NCI-H2107 treated with DMSO at 0.1 percent for 48 hours (cell line): Measurements from ENCODE around the gene RNF14.
A peak's percentile ranks its signal among the peaks of the same experiment; 100 is the strongest.
"Not testable (repeated sequence)": the region's sequence is repeated elsewhere in the genome, so short reads cannot be mapped to it uniquely, and the experiment has no call there.

ENCODE experiments used
- DNase-seq: peaks from one replicate; lab custom pipeline; 2025; ENCODE audit not compliant: unreplicated experiment; lab: John Stamatoyannopoulos, UW

Gene RNF14, protein sequence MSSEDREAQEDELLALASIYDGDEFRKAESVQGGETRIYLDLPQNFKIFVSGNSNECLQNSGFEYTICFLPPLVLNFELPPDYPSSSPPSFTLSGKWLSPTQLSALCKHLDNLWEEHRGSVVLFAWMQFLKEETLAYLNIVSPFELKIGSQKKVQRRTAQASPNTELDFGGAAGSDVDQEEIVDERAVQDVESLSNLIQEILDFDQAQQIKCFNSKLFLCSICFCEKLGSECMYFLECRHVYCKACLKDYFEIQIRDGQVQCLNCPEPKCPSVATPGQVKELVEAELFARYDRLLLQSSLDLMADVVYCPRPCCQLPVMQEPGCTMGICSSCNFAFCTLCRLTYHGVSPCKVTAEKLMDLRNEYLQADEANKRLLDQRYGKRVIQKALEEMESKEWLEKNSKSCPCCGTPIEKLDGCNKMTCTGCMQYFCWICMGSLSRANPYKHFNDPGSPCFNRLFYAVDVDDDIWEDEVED

DNA sequence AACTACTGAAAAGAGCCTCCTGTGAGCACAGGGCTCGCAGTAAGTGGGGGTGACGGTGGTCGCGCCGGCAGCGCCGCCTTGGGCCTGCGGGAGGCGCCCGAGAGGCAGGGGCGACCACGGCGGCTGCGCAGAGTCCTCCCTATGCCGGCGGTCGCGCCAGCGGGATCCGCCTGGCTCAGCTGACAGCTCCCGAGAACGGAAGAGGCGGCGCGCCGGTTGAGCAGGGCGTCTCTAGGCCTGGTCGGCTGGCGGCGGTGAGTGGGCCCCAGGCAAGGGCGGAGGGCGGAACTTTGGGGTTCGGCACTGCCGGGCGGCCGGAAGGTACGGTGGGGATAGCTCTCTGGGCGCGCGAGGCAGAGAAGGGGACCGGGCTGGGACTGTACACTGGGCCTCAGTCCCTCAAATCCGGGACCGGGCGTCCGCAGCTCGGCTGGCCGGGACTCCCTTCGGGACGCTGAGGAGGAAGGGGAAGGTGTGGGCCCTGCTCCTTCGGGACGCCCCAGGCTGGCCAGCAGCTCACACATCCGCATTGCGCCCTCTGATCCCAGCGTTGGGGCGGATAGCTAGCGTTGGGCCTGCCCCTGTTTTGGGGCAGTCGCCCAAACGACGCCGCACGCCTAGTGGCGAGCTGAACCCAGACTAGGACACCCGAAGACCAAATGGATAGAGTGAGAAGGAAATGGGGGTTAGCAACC is at the start of gene RNF14:
Gene RNF14, plus strand, starts transcription at position 192 of the 695 bp plus-strand sequence. CDS start 4,484 bp downstream, outside the sequence.
- DNase-seq = peak; percentile 53

DNA sequence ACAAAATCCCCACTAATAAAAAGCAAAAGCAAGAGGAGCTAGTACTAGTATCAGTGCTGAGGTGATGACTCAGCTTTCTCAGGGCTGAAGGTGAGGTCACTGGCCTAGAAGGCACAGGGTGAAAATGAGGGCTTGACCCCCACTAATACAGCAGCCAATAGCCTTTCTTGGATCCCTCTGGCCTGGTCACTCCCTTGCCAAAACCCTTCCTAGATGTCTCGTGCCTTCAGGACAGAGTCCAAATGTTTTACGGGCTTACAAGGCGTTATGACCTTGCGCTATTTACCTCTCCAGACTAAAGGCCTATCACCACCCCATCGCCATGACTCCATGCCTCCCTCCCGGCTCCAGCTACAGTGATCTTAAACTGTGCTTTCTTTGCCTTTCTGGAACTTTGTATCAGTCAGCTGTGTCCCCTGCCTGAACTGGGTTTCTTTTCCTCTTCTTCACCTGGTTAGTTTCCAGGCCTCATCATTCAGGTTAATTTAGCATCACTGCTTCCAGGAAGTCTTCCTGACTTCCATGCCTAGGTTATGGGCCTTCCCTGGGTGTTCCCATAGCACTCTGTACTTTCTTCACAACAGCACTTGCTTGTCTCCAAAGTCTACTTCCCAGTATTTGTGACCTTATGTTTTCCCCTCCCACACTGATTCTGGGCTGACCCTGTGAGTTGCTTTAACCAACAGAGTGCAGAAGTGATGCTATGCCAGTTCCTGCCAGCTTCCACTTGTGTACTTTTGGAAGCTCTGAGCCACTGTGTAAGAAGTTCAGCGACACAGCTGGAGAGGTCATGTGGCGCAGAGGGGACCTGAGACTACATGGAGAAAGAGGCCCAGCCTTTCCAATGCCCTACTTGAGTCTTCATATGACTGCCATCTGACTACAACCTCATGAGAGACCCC is 49.4 kb upstream of the RNF14 start:
- no peak for DNase-seq

DNA sequence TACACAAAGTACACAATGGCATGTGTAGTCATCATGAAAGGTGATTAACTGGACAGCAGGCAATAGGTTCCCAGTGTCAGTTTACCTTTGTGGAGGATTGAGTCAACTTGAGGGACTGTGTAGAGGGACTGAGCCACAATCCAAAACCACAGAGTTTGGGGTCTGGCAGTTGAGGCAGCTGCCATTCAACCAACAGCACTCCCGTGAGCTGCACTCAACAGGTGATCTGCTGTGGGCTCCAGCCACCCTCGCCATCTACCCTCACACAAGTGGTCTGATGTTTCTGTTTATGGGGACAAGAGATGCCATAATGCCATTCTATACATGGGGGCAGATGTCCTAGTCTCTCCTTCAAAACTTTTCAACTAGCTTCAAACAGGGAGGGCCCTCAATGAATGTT is 48.1 kb upstream of the RNF14 start:
- DNase-seq = no peak

DNA sequence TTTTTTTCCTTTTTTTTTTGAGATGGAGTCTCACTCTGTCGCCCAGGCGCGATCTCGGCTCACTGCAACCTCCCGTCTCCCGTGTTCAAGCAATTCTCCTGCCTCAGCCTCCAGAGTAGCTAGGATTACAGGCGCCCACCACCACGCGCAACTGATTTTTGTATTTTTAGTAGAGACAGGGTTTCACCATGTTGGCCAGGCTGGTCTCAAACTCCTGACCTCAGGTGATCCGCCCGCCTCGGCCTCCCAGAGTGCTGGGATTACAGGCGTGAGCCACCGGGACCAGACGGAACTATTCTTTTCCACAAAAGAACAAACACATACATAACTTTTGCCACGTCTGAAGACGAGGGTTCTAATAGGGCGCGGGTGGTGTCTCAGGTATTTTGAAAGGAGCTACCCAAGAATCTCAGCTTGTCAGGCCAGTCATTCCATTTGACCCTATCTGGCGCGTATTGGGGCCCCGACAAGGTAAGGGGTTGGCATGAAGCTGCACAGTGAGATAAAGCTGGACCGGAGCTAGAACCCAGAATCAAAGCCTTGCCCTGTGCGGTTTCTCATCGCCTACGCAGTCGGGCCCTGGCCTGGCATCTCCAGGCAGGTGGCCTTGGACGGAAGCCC is 46.0 kb upstream of the RNF14 start:
- DNase-seq = not testable (repeated sequence)

DNA sequence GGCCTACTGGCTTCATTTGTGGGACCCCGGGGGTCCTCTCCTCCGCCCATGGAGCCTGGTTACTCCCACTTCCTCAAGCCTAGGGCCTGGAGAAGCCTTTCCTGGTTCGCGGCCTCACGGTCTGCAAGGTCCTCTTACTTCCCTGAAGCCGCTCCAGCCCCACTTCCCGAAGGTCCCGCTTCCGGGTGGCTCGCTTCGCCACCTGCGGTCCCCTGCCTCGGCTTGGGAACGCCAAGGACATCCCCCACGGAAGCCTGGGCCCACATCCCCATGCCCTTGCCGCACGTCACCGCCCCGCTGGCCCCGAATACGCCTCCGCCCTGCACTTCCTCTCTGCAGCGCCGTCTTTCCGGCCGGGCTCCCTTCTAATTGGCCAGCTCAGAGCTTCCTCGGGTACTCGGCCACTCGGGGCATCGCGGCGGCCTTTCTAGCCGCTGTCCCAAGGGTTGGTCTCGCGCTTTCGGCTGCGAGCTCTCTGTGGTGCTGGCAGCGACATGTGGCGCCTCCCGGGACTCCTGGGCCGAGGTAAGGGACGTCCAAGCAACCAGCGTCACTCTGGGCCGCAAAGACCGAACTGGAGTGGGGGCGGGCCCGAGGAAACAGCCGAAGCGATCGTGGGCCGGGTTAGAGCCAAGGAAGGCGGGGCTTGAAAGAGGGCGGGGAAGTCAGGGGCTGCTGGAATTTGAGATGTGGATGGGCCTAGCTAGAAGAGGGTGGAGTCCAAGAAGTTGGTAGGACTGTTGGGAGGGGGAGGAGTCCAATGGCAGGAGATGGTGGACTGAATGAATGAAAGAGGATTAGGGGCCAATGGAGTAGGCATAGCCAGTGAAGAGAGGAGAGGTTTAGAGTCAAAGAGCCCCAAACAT is 45.2 kb upstream of the RNF14 start, which contains the start of gene DELE1:
Gene DELE1, plus strand, starts transcription at position 424 of the 866 bp plus-strand sequence. Its CDS starts 71 bp downstream, at position 495.
- peak; percentile 72 for DNase-seq

DNA sequence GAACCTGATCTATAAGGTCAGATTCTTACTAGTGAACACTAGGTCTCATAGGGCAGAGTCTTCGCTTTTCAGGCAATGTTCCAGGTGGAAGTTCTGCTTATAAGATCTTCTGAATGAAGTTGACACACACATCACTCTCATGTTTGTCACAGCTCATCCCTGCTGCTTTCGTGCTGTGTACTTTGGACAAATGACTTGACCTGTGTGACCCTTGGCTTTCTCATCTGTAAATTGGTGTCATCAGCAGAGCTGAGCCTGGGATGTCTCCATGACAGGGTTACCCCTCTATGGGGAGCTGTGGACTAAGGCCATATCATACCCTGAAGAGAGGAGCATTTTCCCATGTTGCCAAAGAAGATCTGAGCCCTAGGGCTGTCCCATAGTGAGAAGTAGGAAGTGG is 42.5 kb upstream of the RNF14 start:
- DNase-seq = no peak

DNA sequence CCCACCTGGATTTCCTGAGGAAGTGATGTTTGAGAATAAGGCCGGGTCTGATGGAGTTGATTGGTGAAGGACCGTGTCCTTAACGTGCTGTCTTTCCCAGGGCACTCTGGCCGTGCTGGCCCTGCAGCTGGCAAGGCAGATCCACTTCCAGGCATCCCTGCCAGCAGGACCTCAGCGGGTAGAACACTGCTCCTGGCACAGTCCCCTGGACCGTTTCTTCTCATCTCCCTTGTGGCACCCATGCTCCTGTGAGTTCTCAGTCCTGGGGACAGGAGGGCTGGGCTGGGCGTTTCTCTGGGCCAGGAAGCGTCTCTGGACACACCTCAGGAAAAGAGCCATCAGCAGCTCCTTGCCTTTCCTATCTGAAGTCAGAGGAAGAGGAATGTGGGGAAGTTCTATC is 40.9 kb upstream of the RNF14 start:
- DNase-seq = no peak

DNA sequence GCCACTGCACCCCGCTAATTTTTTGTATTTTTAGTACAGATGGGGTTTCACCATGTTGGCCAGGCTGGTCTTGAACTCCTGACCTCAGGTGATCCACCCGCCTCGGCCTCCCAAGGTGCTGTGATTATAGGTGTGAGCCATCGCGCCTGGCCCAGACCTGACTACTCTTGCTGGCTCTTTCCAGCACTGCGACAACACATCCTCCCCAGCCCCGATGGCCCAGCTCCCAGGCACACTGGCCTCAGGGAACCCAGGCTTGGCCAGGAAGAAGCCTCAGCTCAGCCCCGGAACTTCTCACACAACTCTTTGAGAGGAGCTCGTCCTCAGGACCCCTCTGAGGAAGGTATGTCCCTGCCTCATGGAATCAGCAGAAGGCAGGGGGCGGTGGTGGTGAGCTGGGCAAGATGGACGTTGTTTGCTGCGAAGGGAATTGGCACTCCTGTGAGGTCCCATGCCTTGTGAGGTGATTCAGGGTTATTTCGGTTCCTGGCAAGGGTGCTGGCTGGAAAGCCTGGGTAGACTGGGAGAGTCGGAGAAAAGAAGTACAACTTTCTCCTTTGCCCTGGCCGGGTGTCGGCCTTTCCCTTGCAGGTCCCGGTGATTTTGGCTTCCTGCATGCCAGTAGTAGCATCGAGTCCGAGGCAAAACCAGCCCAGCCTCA is 39.4 kb upstream of the RNF14 start:
- no peak for DNase-seq

DNA sequence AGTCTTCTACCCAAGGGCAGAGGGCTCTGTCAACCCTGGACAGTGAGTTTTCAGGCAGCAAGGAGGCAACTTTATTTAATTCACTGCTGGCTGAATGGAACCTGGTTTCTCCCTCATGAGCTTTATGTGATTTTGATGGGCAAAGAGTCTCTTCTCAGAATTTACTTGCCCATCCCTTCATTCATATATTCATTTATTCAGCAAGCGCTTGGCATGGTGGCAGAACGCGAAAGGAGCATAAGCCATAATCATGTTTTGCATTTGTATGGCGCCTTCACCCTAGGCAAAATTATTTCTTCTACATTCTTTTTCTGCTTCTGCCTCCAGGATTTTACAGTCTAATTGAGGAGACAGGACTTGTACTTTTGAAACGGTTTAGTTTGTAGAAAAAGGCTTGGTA is 37.2 kb upstream of the RNF14 start:
- no peak for DNase-seq

DNA sequence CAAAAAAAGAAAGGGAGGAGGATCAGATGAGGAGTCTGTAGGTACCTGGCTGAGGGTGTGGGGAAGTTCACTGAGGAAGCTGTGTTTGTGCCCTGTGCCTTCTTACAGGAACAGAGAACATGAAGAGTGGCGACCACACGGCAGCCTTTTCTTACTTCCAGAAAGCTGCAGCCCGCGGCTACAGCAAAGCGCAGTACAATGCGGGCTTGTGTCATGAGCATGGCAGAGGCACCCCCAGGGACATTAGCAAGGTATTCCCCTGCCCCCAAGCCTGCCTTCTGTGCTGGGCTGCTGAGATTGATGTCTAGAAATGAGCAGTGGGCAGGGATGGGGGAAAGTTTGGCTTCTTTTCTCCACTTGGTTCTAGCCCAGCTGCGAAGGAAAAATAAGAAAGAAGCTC is 35.8 kb upstream of the RNF14 start:
- DNase-seq = no peak

DNA sequence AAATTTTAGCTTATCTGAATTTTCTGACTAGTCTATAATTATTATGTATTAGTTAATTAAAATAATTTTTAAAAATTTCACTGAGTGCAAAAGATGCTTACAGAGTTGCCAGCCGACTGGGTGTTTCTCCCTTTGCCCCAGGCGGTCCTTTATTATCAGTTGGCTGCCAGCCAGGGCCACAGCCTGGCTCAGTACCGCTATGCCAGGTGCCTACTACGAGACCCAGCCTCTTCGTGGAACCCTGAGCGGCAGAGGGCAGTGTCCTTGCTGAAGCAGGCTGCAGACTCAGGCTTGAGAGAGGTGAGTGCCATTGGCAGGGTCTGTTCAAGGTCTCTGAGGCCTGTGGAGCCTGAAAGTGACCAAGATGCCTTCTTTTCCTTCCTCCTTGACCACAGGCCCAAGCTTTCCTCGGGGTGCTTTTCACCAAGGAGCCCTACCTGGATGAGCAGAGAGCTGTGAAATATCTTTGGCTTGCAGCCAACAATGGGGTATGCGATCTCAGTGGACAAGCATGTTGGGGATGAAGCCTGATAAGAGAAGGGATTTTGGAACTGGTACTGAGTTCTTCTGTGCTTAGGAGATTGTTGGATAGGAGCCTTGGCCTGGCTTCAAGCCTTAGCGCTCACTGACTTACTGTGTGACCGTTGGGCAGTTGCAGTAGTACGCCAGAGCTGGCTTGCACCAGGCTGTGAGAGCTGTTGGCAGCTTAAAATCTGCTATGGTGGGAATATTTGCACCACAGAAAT is 34.6 kb upstream of the RNF14 start:
- peak; percentile 65 for DNase-seq

DNA sequence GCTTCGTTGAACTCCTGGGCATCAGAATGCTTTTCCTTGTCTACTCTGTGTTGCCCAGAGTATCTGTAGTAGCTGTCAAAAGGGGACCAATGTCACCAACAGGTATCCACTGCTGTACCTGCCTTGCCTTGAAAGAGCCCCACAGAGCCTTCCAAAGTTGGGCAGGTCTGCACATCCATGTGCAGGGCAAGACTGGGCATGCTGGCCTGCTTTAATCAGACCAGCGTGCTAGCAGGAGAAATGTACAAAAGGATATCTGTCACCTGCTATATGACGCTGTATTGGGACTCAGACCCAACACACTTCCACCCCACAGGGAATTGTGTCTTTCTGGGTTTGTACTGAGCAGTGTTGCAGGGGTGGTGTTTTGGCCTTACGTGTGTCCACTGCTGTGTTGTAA is 33.4 kb upstream of the RNF14 start:
- DNase-seq = no peak

DNA sequence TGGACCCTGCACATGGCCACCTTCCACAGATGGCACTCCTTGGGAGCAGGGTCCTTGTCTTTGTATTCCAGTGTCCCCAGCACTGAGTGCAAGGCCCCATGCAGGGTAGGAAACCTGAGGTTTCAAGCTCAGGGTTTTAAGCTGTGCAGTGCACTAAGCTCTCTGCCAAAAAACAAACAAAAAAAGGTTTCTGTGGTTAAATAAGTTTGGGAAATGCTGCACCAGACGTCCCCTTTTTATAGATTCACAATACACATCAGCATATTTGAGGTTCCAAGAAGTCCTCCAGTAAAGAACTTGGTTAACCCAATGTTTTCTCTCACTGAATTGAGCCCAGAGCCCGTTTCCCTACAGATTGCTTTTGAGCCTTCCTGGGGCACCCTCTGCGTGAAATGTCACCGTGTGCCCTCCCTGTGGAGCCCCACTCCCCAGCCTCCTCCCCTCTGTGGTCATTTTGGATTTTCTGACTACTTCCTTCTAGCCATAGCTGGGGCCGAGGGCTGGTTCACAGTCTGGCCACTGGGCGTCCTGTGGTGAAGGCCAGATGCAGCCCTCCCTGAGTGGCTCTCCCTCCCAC is 28.1 kb upstream of the RNF14 start:
- DNase-seq = no peak

DNA sequence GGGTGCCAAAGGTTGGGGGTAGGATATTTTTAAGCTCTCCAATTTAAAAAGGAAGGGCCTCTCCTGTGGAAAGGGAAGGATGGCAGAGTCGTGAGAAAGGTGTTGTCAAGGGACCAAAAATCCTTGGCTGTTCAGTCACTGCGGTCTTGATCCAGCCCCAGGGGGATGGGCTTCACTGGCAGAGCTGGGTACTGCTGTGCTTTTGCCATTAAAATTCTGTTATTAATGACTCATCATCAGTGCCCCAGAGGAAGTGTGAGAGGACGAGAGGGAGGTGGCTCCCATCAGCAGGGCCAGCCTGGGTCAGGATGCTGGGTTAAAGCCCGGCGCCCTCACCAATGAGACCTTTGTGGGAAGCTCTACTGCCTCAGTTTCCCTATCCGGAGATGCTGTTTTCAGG is 27.6 kb upstream of the RNF14 start:
- DNase-seq = no peak

DNA sequence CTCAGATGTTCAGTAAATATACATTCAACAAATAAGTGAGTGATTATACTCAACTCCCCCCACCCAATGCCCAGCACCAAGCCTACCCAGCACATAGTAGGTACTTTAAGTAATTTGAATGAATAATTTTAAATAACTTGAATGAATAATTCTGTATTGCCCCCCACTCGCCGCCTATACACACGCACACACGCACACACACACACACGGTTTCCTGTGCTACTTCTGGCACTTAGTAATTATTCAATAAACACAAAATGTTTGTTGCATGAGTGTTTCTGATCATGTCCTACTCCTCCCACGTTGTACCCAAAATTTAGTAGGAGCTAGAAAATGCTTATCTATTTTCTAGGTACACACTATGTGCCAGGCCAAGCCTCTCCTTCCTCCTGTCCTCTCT is 27.1 kb upstream of the RNF14 start:
- no peak for DNase-seq

DNA sequence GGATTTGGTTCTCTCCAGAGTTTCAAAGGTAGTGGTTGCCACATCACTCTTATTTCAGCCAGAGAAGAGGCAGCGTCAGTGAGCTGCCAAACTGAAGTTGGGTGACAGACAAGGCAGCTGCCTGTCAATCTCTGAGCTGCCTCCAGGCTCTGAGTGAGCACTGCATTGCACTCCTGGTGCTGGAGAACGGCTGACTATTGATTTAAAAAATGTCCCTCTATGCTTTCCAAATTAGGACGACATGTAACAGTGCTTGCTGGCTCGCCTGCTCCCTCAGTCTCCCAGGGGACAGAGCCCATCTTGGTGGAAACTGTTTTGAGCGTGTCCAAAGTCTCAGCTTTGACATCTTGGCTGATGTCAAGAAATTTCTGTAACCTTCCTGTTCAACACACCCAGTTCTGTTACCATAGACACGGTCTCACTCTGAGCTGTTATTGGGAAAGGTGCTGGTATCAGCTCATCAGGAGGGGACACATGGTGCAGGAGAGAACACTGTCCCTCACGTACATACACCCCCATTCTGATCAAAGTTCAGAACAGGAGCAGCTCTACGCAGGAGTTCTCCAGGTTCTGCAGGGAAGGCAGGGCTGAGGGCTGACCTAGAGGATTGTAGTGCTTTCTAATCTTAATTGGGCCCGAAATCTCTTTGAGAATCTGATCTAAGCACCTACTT is 26.6 kb upstream of the RNF14 start:
- DNase-seq = no peak

DNA sequence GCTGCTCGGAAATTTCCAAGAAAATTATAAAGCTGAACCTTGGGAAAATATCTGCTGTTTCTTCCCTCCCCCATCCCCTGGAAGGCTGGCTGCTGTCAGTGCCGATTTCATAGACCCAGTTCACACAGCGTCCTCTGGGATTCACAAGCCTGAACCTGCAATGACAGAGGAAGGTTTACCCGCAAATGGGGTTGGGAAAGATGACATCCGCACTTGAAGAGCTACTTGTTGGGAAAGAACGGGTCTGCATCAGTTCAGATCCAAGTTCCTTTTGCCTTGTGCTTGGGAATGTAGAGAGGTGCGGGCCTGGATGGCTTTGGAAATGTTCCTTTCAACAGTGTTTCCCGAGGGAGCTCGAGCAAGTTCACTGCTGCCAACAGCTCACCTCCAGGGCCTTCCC is 24.8 kb upstream of the RNF14 start:
- DNase-seq = no peak
